ENCODE measurements around the gene ANXA4. TPM values are rescaled to one million over a fixed set of nuclear protein-coding genes. Genes with fewer than 3 reads are reported as not detected.
"Not testable (repeated sequence)": the region's sequence is repeated elsewhere in the genome, so short reads cannot be mapped to it uniquely, and the experiment has no call there.

The ANXA4 gene
- total and polyA plus RNA-seq, 2 of the 13 experiments (the other 11 are each of a cell fraction or from before 2014, with no cell fraction given): 155 to 168 TPM

GRCh38 chr2:69714539-69715220 is 27.3 kb upstream of the ANXA4 start (continued):
- 0 out of 2 replicates have a peak, but pooled peaks have one; percentile 59 for TF ChIP-seq THAP11 (CRISPR knock-in tag; IDR thresholded peaks at IDR 0.05)
- TF ChIP-seq PPARG (CRISPR knock-in tag; conservative IDR thresholded peaks at IDR 0.05): peak; percentile 60; the same call in 1 of the 2 replicates
- peak; percentile 84 for TF ChIP-seq IRF2 (CRISPR knock-in tag; IDR thresholded peaks at IDR 0.05)
- TF ChIP-seq SIX1 (CRISPR knock-in tag; IDR thresholded peaks at IDR 0.05; ENCODE audit: borderline replicate concordance): 0 out of 2 replicates have a peak, but pooled peaks have one; percentile 27
- TF ChIP-seq, protein P1, sequence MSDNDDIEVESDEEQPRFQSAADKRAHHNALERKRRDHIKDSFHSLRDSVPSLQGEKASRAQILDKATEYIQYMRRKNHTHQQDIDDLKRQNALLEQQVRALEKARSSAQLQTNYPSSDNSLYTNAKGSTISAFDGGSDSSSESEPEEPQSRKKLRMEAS (IDR thresholded peaks at IDR 0.05): peak; percentile 21; the same call in 1 of the 2 replicates
- peak; percentile 66 for TF ChIP-seq HOMEZ (CRISPR knock-in tag; IDR thresholded peaks at IDR 0.05; ENCODE audit: low read depth)
- peak; percentile 85; the same call in 1 of the 2 replicates for TF ChIP-seq MIXL1 (CRISPR knock-in tag; IDR thresholded peaks at IDR 0.05)
- TF ChIP-seq SALL1 (CRISPR knock-in tag; IDR thresholded peaks at IDR 0.05): peak; percentile 54; the same call in 1 of the 2 replicates
- not testable (repeated sequence) for TF ChIP-seq GABPA (IDR thresholded peaks at IDR 0.05; ENCODE audit: low read depth, low read length); NR2F6 (IDR thresholded peaks at IDR 0.05)
- TF ChIP-seq GABPA (CRISPR knock-in tag; IDR thresholded peaks at IDR 0.05; ENCODE audit: low read depth): peak; percentile 17; the same call in 1 of the 2 replicates
- peak; percentile 71 for TF ChIP-seq NR2F6 (CRISPR knock-in tag; IDR thresholded peaks at IDR 0.05)
- TF ChIP-seq SMC3 (IDR thresholded peaks at IDR 0.05; ENCODE audit: low read length): peak; percentile 96
- TF ChIP-seq, protein P2, sequence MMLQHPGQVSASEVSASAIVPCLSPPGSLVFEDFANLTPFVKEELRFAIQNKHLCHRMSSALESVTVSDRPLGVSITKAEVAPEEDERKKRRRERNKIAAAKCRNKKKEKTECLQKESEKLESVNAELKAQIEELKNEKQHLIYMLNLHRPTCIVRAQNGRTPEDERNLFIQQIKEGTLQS (CRISPR knock-in tag; IDR thresholded peaks at IDR 0.05): 0 out of 2 replicates have a peak, but pooled peaks have one; percentile 8
- peak; percentile 65; the same call in 1 of the 2 replicates for TF ChIP-seq RFXAP (CRISPR knock-in tag; IDR thresholded peaks at IDR 0.05; ENCODE audit: borderline replicate concordance)
- peak; percentile 51; the same call in 1 of the 2 replicates for TF ChIP-seq KAT8 (CRISPR knock-in tag; IDR thresholded peaks at IDR 0.05)
- TF ChIP-seq BCL6 (CRISPR knock-in tag; IDR thresholded peaks at IDR 0.05): 0 out of 2 replicates have a peak, but pooled peaks have one; percentile 32
- peak; percentile 38; the same call in 1 of the 2 replicates for TF ChIP-seq ZBTB7B (CRISPR knock-in tag; IDR thresholded peaks at IDR 0.05)
- TF ChIP-seq, protein P3, sequence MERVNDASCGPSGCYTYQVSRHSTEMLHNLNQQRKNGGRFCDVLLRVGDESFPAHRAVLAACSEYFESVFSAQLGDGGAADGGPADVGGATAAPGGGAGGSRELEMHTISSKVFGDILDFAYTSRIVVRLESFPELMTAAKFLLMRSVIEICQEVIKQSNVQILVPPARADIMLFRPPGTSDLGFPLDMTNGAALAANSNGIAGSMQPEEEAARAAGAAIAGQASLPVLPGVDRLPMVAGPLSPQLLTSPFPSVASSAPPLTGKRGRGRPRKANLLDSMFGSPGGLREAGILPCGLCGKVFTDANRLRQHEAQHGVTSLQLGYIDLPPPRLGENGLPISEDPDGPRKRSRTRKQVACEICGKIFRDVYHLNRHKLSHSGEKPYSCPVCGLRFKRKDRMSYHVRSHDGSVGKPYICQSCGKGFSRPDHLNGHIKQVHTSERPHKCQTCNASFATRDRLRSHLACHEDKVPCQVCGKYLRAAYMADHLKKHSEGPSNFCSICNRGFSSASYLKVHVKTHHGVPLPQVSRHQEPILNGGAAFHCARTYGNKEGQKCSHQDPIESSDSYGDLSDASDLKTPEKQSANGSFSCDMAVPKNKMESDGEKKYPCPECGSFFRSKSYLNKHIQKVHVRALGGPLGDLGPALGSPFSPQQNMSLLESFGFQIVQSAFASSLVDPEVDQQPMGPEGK (CRISPR knock-in tag; IDR thresholded peaks at IDR 0.05): peak; percentile 34; the same call in 1 of the 2 replicates
- TF ChIP-seq, protein P4, sequence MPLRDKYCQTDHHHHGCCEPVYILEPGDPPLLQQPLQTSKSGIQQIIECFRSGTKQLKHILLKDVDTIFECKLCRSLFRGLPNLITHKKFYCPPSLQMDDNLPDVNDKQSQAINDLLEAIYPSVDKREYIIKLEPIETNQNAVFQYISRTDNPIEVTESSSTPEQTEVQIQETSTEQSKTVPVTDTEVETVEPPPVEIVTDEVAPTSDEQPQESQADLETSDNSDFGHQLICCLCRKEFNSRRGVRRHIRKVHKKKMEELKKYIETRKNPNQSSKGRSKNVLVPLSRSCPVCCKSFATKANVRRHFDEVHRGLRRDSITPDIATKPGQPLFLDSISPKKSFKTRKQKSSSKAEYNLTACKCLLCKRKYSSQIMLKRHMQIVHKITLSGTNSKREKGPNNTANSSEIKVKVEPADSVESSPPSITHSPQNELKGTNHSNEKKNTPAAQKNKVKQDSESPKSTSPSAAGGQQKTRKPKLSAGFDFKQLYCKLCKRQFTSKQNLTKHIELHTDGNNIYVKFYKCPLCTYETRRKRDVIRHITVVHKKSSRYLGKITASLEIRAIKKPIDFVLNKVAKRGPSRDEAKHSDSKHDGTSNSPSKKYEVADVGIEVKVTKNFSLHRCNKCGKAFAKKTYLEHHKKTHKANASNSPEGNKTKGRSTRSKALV (CRISPR knock-in tag; IDR thresholded peaks at IDR 0.05): peak; percentile 35; the same call in 1 of the 2 replicates
- TF ChIP-seq SMAD3 (CRISPR knock-in tag; IDR thresholded peaks at IDR 0.05): peak; percentile 73; the same call in 1 of the 2 replicates
- TF ChIP-seq HMGXB4 (CRISPR knock-in tag; IDR thresholded peaks at IDR 0.05; ENCODE audit: borderline replicate concordance in 1 of 2, low read depth in 1 of 2): peak; percentile 73 to 87

Data from HepG2 (cell line).